T-helper 2 cell treated with Interferon-gamma antibody and Interleukin-4, amounts not matched to agents 5 μg/mL and 100 μg/mL, for 36 hours (primary cell): ENCODE data around the gene UBE3D.

ENCODE experiments used
- DNase-seq: peaks from one replicate; pipeline ENCODE4 v3.0.0; 2021; ENCODE audit warnings: low spot score
- H3K27ac Mint-ChIP-seq: one replicate; pipeline ENCODE4 v1.8.0; 2021; ENCODE audit warnings: mild to moderate bottlenecking, mixed read lengths
- H3K27me3 Mint-ChIP-seq: one replicate; pipeline ENCODE4 v1.8.0; 2021; ENCODE audit warnings: low read depth, mixed read lengths
- H3K36me3 Mint-ChIP-seq: one replicate; pipeline ENCODE4 v1.8.0; 2021; ENCODE audit warnings: low read depth, mixed read lengths
- H3K4me1 Mint-ChIP-seq: one replicate; pipeline ENCODE4 v1.8.0; 2021; ENCODE audit warnings: low read depth, mixed read lengths
- H3K4me3 Mint-ChIP-seq: one replicate; pipeline ENCODE4 v1.8.0; 2022; ENCODE audit warnings: mild to moderate bottlenecking, moderate library complexity, mixed read lengths
- H3K9me3 Mint-ChIP-seq: one replicate; pipeline ENCODE4 v1.8.0; 2021; ENCODE audit warnings: mixed read lengths

The UBE3D gene

GRCh38 chr6:82979657-82980056 lies 86.0 kb downstream of the UBE3D start:
- Mint-ChIP-seq H3K9me3 (no peaks in the 10 kb centered on the region), H3K4me1 (no peaks in the 10 kb centered on the region), H3K27me3 (no peaks in the 10 kb centered on the region), H3K4me3 (no peak overlapping the region), H3K27ac (no peak overlapping the region), H3K36me3 (no peaks in the 10 kb centered on the region)
- DNase-seq: no peak

- DNase-seq: no peak
- no peak overlapping the region for H3K27ac Mint-ChIP-seq
- no peaks in the 10 kb centered on the region for H3K4me1 Mint-ChIP-seq
- no peaks in the 10 kb centered on the region for H3K9me3 Mint-ChIP-seq
- H3K27me3 Mint-ChIP-seq: no peaks in the 10 kb centered on the region
- no peaks in the 10 kb centered on the region for H3K36me3 Mint-ChIP-seq
- no peak overlapping the region for H3K4me3 Mint-ChIP-seq
Observed at GRCh38 chr6:82978362-82978945, 87.2 kb downstream of the UBE3D start.

- H3K4me1 Mint-ChIP-seq: no peaks in the 10 kb centered on the region
- H3K27me3 Mint-ChIP-seq: no peaks in the 10 kb centered on the region
Observed at GRCh38 chr6:82976179-82976578, 89.5 kb downstream of the UBE3D start.

GRCh38 chr6:82971877-82972460 lies 93.7 kb downstream of the UBE3D start:
- Mint-ChIP-seq H3K36me3 (no peaks in the 10 kb centered on the region), H3K4me3 (no peak overlapping the region), H3K27me3 (no peaks in the 10 kb centered on the region), H3K27ac (no peak overlapping the region), H3K9me3 (no peaks in the 10 kb centered on the region), H3K4me1 (no peaks in the 10 kb centered on the region)
- no peak for DNase-seq

More at GRCh38 chr6:82976179-82976578, 89.5 kb downstream of the UBE3D start:
- H3K4me3 Mint-ChIP-seq: no peak overlapping the region
- no peak overlapping the region for H3K27ac Mint-ChIP-seq
- DNase-seq: no peak
- no peaks in the 10 kb centered on the region for H3K9me3 Mint-ChIP-seq
- H3K36me3 Mint-ChIP-seq: no peaks in the 10 kb centered on the region

- Mint-ChIP-seq H3K27ac (no peak overlapping the region), H3K36me3 (no peaks in the 10 kb centered on the region), H3K27me3 (no peaks in the 10 kb centered on the region), H3K9me3 (no peaks in the 10 kb centered on the region), H3K4me1 (no peaks in the 10 kb centered on the region), H3K4me3 (no peak overlapping the region)
- DNase-seq: no peak
Observed at GRCh38 chr6:82970839-82971238, 94.8 kb downstream of the UBE3D start.

- DNase-seq: no peak
- Mint-ChIP-seq H3K27ac (no peak overlapping the region), H3K36me3 (no peaks in the 10 kb centered on the region), H3K27me3 (no peaks in the 10 kb centered on the region), H3K9me3 (no peaks in the 10 kb centered on the region), H3K4me1 (no peaks in the 10 kb centered on the region), H3K4me3 (no peak overlapping the region)
Observed at GRCh38 chr6:82968708-82969107, 96.9 kb downstream of the UBE3D start.

GRCh38 chr6:82963191-82963925 lies 102.3 kb downstream of the UBE3D start:
- Mint-ChIP-seq H3K4me1 (no peaks in the 10 kb centered on the region), H3K27me3 (no peaks in the 10 kb centered on the region), H3K27ac (no peak overlapping the region), H3K9me3 (no peaks in the 10 kb centered on the region), H3K36me3 (no peaks in the 10 kb centered on the region), H3K4me3 (no peak overlapping the region)
- DNase-seq: no peak

GRCh38 chr6:82959385-82959941 lies 106.2 kb downstream of the UBE3D start:
- Mint-ChIP-seq H3K36me3 (no peaks in the 10 kb centered on the region), H3K27me3 (no peaks in the 10 kb centered on the region), H3K4me3 (no peak overlapping the region), H3K27ac (no peak overlapping the region), H3K9me3 (no peaks in the 10 kb centered on the region), H3K4me1 (no peaks in the 10 kb centered on the region)
- no peak for DNase-seq

GRCh38 chr6:82958551-82958950 lies 107.1 kb downstream of the UBE3D start:
- Mint-ChIP-seq H3K36me3 (no peaks in the 10 kb centered on the region), H3K27me3 (no peaks in the 10 kb centered on the region), H3K9me3 (no peaks in the 10 kb centered on the region), H3K4me3 (no peak overlapping the region), H3K4me1 (no peaks in the 10 kb centered on the region), H3K27ac (no peak overlapping the region)
- no peak for DNase-seq

GRCh38 chr6:82957868-82958245 lies 107.8 kb downstream of the UBE3D start:
- no peaks in the 10 kb centered on the region for H3K4me1 Mint-ChIP-seq
- DNase-seq: no peak
- H3K9me3 Mint-ChIP-seq: no peaks in the 10 kb centered on the region
- no peak overlapping the region for H3K27ac Mint-ChIP-seq
- H3K36me3 Mint-ChIP-seq: no peaks in the 10 kb centered on the region
- H3K27me3 Mint-ChIP-seq: no peaks in the 10 kb centered on the region
- H3K4me3 Mint-ChIP-seq: no peak overlapping the region

- Mint-ChIP-seq H3K36me3 (no peaks in the 10 kb centered on the region), H3K4me1 (no peaks in the 10 kb centered on the region), H3K27me3 (no peaks in the 10 kb centered on the region), H3K9me3 (no peaks in the 10 kb centered on the region), H3K27ac (no peak overlapping the region), H3K4me3 (no peak overlapping the region)
- no peak for DNase-seq
Observed at GRCh38 chr6:82957171-82957867, 108.3 kb downstream of the UBE3D start.

- no peaks in the 10 kb centered on the region for H3K4me1 Mint-ChIP-seq
- no peak for DNase-seq
- H3K9me3 Mint-ChIP-seq: no peaks in the 10 kb centered on the region
- H3K27me3 Mint-ChIP-seq: no peaks in the 10 kb centered on the region
- H3K4me3 Mint-ChIP-seq: no peak overlapping the region
- no peaks in the 10 kb centered on the region for H3K36me3 Mint-ChIP-seq
- no peak overlapping the region for H3K27ac Mint-ChIP-seq
Observed at GRCh38 chr6:82955841-82956240, 109.8 kb downstream of the UBE3D start.

- DNase-seq: no peak
- Mint-ChIP-seq H3K27me3 (no peaks in the 10 kb centered on the region), H3K4me1 (no peaks in the 10 kb centered on the region), H3K4me3 (no peak overlapping the region), H3K9me3 (no peaks in the 10 kb centered on the region), H3K36me3 (no peaks in the 10 kb centered on the region), H3K27ac (no peak overlapping the region)
Observed at GRCh38 chr6:82954937-82955577, 110.6 kb downstream of the UBE3D start.
